ENCODE measurements around the gene PREP.
"Not testable (repeated sequence)": the region's sequence is repeated elsewhere in the genome, so short reads cannot be mapped to it uniquely, and the experiment has no call there.

The PREP gene

GRCh38 chr6:105259913-105260889, 142.7 kb downstream of the PREP start:
- no peak for DNase-seq

- no peak for DNase-seq
Measured at GRCh38 chr6:105258816-105259215, 144.1 kb downstream of the PREP start.

- DNase-seq: no peak
Measured at GRCh38 chr6:105257340-105257739, 145.5 kb downstream of the PREP start.

- DNase-seq: no peak
Measured at GRCh38 chr6:105256619-105257018, 146.3 kb downstream of the PREP start.

- no peak for DNase-seq
Measured at GRCh38 chr6:105253787-105254186, 149.1 kb downstream of the PREP start.

- no peak for DNase-seq
Measured at GRCh38 chr6:105251689-105252088, 151.2 kb downstream of the PREP start.

- no peak for DNase-seq
Measured at GRCh38 chr6:105250533-105250932, 152.3 kb downstream of the PREP start.

- DNase-seq: no peak
Measured at GRCh38 chr6:105243487-105243886, 159.4 kb downstream of the PREP start.

- DNase-seq: no peak
Measured at GRCh38 chr6:105235155-105235554, 167.7 kb downstream of the PREP start.

GRCh38 chr6:105231771-105232170, 171.1 kb downstream of the PREP start:
- not testable (repeated sequence) for DNase-seq
